Left ventricle myocardium inferior (tissue), 1 donor: Measurements from ENCODE around the gene HEXD. TPM values are rescaled to one million over a fixed set of nuclear protein-coding genes. Genes with fewer than 3 reads are reported as not detected.
A peak's percentile ranks its signal among the peaks of the same experiment; 100 is the strongest.

Experiments used
- DNase-seq: peaks from one replicate; pipeline ENCODE4 v3.0.0-alpha.2; 2020
- H3K27ac ChIP-seq: fragments of 200-600 bp; replicated peaks from 2 replicates; pipeline ENCODE4 v1.8.0; 2021
- H3K27me3 ChIP-seq: fragments of 200-600 bp; 2 replicates; pipeline ENCODE4 v1.8.0; 2021; ENCODE audit warnings: low read depth
- H3K36me3 ChIP-seq: fragments of 200-600 bp; 2 replicates; pipeline ENCODE4 v1.8.0; 2021
- H3K4me1 ChIP-seq: fragments of 200-600 bp; 2 replicates; pipeline ENCODE4 v1.8.0; 2021
- H3K4me3 ChIP-seq: fragments of 200-600 bp; 2 replicates; pipeline ENCODE4 v1.8.0; 2021; ENCODE audit warnings: mild to moderate bottlenecking, moderate library complexity
- H3K9me3 ChIP-seq: fragments of 200-600 bp; replicated peaks from 2 replicates; pipeline ENCODE4 v1.8.0; 2021
- intact Hi-C: fragments of 100-400 bp; cut with micrococcal nuclease; formaldehyde crosslinking; loops from one replicate; pipeline ENCODE4 v1.11.0; 2022
- total RNA-seq: library from RNA; stranded (reverse); fragmentation: NEBNext Ultra II Directional; extraction: Animal tissue kit (Norgen Biotek cat#: 25700); gene quantifications from one replicate; pipeline ENCODE4 v1.2.1, GENCODE V29; 2021
- TF ChIP-seq, protein P1 (sequence below): fragments of 200-600 bp; IDR thresholded peaks from 2 replicates; pipeline ENCODE4 v1.8.0; 2021; ENCODE audit warnings: antibody characterized with exemption, mild to moderate bottlenecking, borderline replicate concordance
- donor health status: DM: no; HTN: yes; CAD: no; lungs with severe emphysema.

The HEXD gene
- total RNA-seq, 1 donor from 2014 or later: 14.1 TPM

DNA sequence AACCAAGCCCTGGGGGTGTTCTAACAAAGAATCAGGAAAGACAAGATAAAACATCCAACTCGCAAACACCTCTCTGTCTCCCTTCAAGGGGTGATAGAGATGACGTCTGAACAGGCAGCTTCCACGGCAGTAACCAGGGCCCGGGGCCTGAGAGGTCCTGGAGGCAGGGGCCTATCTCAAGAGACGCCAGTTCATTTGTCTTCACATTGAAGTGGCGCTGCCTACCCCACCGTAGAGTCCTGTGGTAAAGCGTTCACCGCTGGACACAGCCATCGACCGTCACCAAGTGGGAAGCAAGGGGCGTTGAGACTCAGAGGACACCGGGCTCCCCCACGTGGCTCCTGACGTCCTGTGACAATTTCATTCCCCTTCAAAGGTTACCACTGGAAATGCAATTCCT is 25.2 kb upstream of the HEXD start:
- no peaks in the 10 kb centered on the region for H3K9me3 ChIP-seq
- peaks cover 32% of the 10 kb centered on the region for H3K36me3 ChIP-seq
- peaks cover 9% of the 10 kb centered on the region for H3K4me1 ChIP-seq

DNA sequence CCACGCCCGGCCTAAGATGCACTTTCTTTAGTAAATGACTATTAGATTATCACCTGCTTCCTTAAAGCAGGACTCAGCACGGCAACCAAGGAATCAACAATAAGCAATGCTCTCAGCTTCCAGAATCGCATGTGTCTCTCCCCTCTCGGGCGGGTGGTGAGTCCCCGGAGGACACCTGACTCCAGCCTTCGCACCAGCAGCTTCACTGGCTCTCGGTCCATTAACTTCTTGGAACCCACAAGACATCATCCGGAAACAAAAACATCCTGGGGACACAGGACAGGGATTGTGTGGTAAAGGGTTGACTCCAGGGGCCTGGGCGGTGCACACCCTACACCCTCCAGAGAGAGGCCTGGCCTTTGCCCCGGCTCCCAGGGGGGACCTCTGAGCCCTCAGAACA is 23.9 kb upstream of the HEXD start:
- Histone ChIP-seq H3K4me1 (peaks cover 12% of the 10 kb centered on the region), H3K27ac (no peak overlapping the region), H3K36me3 (peaks cover 32% of the 10 kb centered on the region), H3K27me3 (no peaks in the 10 kb centered on the region), H3K4me3 (no peak overlapping the region), H3K9me3 (no peaks in the 10 kb centered on the region)
- TF ChIP-seq, protein P1, sequence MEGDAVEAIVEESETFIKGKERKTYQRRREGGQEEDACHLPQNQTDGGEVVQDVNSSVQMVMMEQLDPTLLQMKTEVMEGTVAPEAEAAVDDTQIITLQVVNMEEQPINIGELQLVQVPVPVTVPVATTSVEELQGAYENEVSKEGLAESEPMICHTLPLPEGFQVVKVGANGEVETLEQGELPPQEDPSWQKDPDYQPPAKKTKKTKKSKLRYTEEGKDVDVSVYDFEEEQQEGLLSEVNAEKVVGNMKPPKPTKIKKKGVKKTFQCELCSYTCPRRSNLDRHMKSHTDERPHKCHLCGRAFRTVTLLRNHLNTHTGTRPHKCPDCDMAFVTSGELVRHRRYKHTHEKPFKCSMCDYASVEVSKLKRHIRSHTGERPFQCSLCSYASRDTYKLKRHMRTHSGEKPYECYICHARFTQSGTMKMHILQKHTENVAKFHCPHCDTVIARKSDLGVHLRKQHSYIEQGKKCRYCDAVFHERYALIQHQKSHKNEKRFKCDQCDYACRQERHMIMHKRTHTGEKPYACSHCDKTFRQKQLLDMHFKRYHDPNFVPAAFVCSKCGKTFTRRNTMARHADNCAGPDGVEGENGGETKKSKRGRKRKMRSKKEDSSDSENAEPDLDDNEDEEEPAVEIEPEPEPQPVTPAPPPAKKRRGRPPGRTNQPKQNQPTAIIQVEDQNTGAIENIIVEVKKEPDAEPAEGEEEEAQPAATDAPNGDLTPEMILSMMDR: no peak
- intact Hi-C loops: no loop called here
- no peak for DNase-seq

More for the DNA sequence above, 25.2 kb upstream of the HEXD start:
- intact Hi-C loops: no loop called here
- Histone ChIP-seq H3K27me3 (no peaks in the 10 kb centered on the region), H3K27ac (no peak overlapping the region), H3K4me3 (no peak overlapping the region)
- TF ChIP-seq, protein P1: no peak
- no peak for DNase-seq

DNA sequence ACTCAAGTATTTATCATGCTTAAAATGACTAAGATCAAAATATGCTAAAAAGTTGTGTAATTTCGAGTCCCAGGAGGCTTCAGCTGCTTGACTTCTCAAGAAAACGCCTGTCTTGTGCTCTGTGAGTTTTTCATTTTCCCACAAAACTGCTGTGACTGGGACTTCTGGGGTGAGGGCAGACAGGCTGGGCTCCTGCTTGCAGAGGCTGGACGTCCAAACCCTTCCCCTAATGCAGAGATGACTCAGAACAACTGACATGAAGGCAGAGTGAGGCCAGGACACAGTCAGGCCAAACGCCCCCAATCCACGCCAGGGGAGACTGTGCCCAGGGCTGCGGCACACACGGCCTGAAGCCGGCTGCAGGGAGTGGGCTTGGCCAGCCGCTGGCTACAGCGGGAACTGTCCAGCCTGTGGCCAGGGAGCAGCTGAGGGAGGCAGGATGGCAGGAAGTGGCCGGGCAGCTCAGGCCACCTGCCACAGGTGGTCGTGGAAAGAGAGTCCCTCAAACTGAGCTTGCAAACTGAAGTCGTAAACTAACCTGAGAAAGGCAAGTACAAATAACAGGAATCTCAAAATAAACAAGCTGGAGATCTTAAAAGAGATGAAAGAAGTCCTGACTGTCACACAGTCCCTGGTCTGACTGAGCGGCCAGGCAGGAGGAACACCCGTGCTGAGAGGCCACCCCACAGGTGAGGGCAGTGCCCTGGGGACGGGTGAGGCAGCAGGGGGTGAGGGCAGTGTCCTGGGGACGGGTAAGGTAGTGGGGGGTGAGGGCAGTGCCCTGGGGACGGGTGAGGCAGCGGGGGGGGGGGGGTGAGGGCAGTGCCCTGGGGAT is 21.3 kb upstream of the HEXD start:
- Histone ChIP-seq H3K4me3 (no peak overlapping the region), H3K4me1 (peaks cover 22% of the 10 kb centered on the region), H3K27me3 (no peaks in the 10 kb centered on the region), H3K36me3 (peaks cover 38% of the 10 kb centered on the region), H3K9me3 (no peaks in the 10 kb centered on the region), H3K27ac (peak overlapping the region; percentile 48)
- DNase-seq: no peak
- TF ChIP-seq, protein P1: no peak
- intact Hi-C loops: no loop called here

DNA sequence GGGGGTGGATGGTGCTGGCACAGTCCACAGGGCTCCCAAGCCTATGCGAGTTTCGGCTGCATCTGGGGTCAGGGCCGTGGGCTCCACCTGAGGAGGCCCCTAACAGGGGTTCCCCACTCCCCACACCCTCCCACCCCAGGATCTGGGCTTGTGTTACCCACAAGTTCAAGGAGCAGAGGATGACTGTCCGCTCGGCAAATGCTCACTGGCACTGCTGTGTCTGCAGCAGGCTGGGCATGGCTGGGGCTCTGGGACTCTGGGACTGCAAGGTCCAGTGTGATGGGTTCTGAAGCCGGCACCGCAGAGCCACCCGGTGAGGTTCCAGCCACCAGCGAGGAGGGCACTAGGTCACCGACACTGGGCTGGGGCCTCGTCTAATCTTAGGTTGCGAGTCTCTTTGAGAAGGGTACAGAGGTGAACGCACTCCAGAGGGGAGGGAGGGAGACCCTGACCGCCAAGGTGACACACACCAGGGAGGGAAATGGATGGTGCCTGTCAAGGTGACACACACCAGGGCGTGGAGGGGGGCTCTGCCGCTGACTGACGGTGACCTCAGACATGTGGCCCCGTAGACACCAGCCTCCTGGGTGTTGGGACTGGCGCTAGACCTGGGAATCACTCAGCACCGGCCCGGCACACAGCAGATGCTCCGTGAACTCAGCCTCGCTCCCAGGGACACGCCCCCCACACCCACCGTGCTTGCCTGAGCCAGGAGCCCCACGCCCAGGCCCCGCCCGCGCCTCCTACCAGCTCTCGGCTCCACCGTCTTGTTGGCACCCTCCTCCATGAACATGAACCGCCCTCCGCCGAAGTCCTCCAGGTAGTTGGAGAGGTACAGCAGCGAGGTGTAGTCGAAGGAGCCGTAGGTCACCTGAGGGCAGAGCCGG is 20.5 kb upstream of the HEXD start:
- Histone ChIP-seq H3K27me3 (no peaks in the 10 kb centered on the region), H3K27ac (peak overlapping the region; percentile 48), H3K4me3 (no peak overlapping the region), H3K9me3 (no peaks in the 10 kb centered on the region), H3K36me3 (peaks cover 38% of the 10 kb centered on the region), H3K4me1 (peaks cover 22% of the 10 kb centered on the region)
- TF ChIP-seq, protein P1: no peak
- no peak for DNase-seq
- intact Hi-C loops: no loop called here

DNA sequence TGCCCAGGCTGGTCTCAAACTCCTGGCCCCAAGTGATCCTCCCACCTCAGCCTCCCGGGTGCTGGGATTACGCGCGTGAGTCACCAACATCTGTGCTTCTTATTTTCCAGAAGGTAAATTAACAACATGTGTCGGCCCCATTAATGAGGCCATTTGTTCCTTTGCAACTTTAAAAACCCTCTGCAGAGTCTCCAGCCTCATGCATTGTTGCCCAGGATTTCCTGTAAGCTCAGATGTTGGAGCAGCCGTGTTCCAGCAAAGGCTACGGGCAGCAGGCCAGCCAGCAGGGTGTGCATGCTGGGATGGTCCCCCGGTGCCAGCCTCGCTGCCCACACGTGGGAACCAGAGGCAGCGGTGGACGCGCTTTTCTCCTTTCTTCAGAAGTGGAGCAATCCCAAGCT is 19.1 kb upstream of the HEXD start:
- TF ChIP-seq, protein P1: no peak
- peak overlapping the region; percentile 55 for H3K27ac ChIP-seq
- H3K36me3 ChIP-seq: peaks cover 39% of the 10 kb centered on the region
- H3K27me3 ChIP-seq: no peaks in the 10 kb centered on the region
- intact Hi-C loops: no loop called here
- DNase-seq: peak; percentile 55
- no peak overlapping the region for H3K4me3 ChIP-seq
- H3K9me3 ChIP-seq: no peaks in the 10 kb centered on the region
- H3K4me1 ChIP-seq: peaks cover 22% of the 10 kb centered on the region
